ENCODE data around the gene PPP1R1B. TPM values are rescaled to one million over a fixed set of nuclear protein-coding genes. Genes with fewer than 3 reads are reported as not detected.
A peak's percentile ranks its signal among the peaks of the same experiment; 100 is the strongest.

PPP1R1B gene
- total and polyA plus RNA-seq, 2 donors = 5.1 to 17.1 TPM

- no peak for DNase-seq (ENCODE audit: extremely low spot score)
- 47% methylated on average over 15 of the region's 15 CpGs for WGBS
- Histone ChIP-seq H3K36me3 (ENCODE audit: insufficient read depth) (no peaks in the 10 kb centered on the region), H3K4me1 (ENCODE audit: insufficient read depth) (no peaks in the 10 kb centered on the region), H3K27ac (ENCODE audit: low read depth) (no peak within 1 kb of the TSS), H3K4me3 (ENCODE audit: low read depth, low read length) (no peak within 1 kb of the TSS)
These were observed 38.1 kb downstream of the PPP1R1B start, which contains the start of gene TCAP for GRCh38 chr17:39664581-39665561. Gene TCAP, plus strand, starts transcription at chr17:39665349. Its CDS starts 11 bp downstream, at chr17:39665360.

GRCh38 chr17:39665642-39666224, 39.0 kb downstream of the PPP1R1B start:
- DNase-seq (ENCODE audit: extremely low spot score) = no peak

GRCh38 chr17:39666231-39666600, 39.5 kb downstream of the PPP1R1B start:
- H3K36me3 ChIP-seq (ENCODE audit: insufficient read depth) = no peaks in the 10 kb centered on the region
- WGBS = 49% methylated on average over 2 of the region's 2 CpGs
- no peak overlapping the region for H3K27ac ChIP-seq (ENCODE audit: low read depth)
- H3K4me3 ChIP-seq (ENCODE audit: low read depth, low read length) = no peak overlapping the region
- no peaks in the 10 kb centered on the region for H3K4me1 ChIP-seq (ENCODE audit: insufficient read depth)
- no peak for DNase-seq (ENCODE audit: extremely low spot score)

More at GRCh38 chr17:39665642-39666224, 39.0 kb downstream of the PPP1R1B start:
- no peaks in the 10 kb centered on the region for H3K4me1 ChIP-seq (ENCODE audit: insufficient read depth)
- WGBS = 59% methylated on average over 17 of the region's 17 CpGs
- no peak overlapping the region for H3K27ac ChIP-seq (ENCODE audit: low read depth)
- no peak overlapping the region for H3K4me3 ChIP-seq (ENCODE audit: low read depth, low read length)
- no peaks in the 10 kb centered on the region for H3K36me3 ChIP-seq (ENCODE audit: insufficient read depth)

- 58% methylated on average over 11 of the region's 11 CpGs for WGBS
- Histone ChIP-seq H3K4me3 (ENCODE audit: low read depth, low read length) (no peak overlapping the region), H3K36me3 (ENCODE audit: insufficient read depth) (no peaks in the 10 kb centered on the region), H3K27ac (ENCODE audit: low read depth) (no peak overlapping the region), H3K4me1 (ENCODE audit: insufficient read depth) (no peaks in the 10 kb centered on the region)
- no peak for DNase-seq (ENCODE audit: extremely low spot score)
These were observed 40.0 kb downstream of the PPP1R1B start for GRCh38 chr17:39666601-39667261.

GRCh38 chr17:39667262-39667944, 40.7 kb downstream of the PPP1R1B start:
- Histone ChIP-seq H3K4me3 (ENCODE audit: low read depth, low read length) (peak overlapping the region; percentile 8), H3K4me1 (ENCODE audit: insufficient read depth) (no peaks in the 10 kb centered on the region)

GRCh38 chr17:39667945-39668924, 41.5 kb downstream of the PPP1R1B start, which contains the start of gene PNMT:
Gene PNMT, plus strand, starts transcription at chr17:39668453. Its CDS starts 23 bp downstream, at chr17:39668476.
- Histone ChIP-seq H3K4me3 (ENCODE audit: low read depth, low read length) (peak within 1 kb of the TSS; percentile 36), H3K4me1 (ENCODE audit: insufficient read depth) (no peaks in the 10 kb centered on the region), H3K27ac (ENCODE audit: low read depth) (no peak within 1 kb of the TSS), H3K36me3 (ENCODE audit: insufficient read depth) (no peaks in the 10 kb centered on the region)
- DNase-seq (ENCODE audit: extremely low spot score) = no peak
- WGBS = 2% methylated on average over 83 of the region's 85 CpGs

More at GRCh38 chr17:39667262-39667944, 40.7 kb downstream of the PPP1R1B start:
- WGBS = 12% methylated on average over 49 of the region's 49 CpGs
- no peak for DNase-seq (ENCODE audit: extremely low spot score)
- no peak overlapping the region for H3K27ac ChIP-seq (ENCODE audit: low read depth)
- no peaks in the 10 kb centered on the region for H3K36me3 ChIP-seq (ENCODE audit: insufficient read depth)

GRCh38 chr17:39669897-39670735, 43.4 kb downstream of the PPP1R1B start:
- DNase-seq (ENCODE audit: extremely low spot score) = no peak
- no peaks in the 10 kb centered on the region for H3K4me1 ChIP-seq (ENCODE audit: insufficient read depth)
- H3K36me3 ChIP-seq (ENCODE audit: insufficient read depth) = no peaks in the 10 kb centered on the region
- no peak overlapping the region for H3K4me3 ChIP-seq (ENCODE audit: low read depth, low read length)
- H3K27ac ChIP-seq (ENCODE audit: low read depth) = no peak overlapping the region
- WGBS = 85% methylated on average over 23 of the region's 23 CpGs

- H3K27ac ChIP-seq (ENCODE audit: low read depth) = no peak overlapping the region
- no peaks in the 10 kb centered on the region for H3K36me3 ChIP-seq (ENCODE audit: insufficient read depth)
- H3K4me3 ChIP-seq (ENCODE audit: low read depth, low read length) = no peak overlapping the region
- H3K4me1 ChIP-seq (ENCODE audit: insufficient read depth) = no peaks in the 10 kb centered on the region
- WGBS = 55% methylated on average over 4 of the region's 4 CpGs
- no peak for DNase-seq (ENCODE audit: extremely low spot score)
These were observed 44.0 kb downstream of the PPP1R1B start for GRCh38 chr17:39670746-39671145.

GRCh38 chr17:39671651-39672521, 45.1 kb downstream of the PPP1R1B start:
- 53% methylated on average over 19 of the region's 19 CpGs for WGBS
- Histone ChIP-seq H3K27ac (ENCODE audit: low read depth) (no peak overlapping the region), H3K4me1 (ENCODE audit: insufficient read depth) (no peaks in the 10 kb centered on the region), H3K4me3 (ENCODE audit: low read depth, low read length) (no peak overlapping the region), H3K36me3 (ENCODE audit: insufficient read depth) (no peaks in the 10 kb centered on the region)
- DNase-seq (ENCODE audit: extremely low spot score) = no peak

GRCh38 chr17:39672522-39673334, 46.0 kb downstream of the PPP1R1B start:
- Histone ChIP-seq H3K4me3 (ENCODE audit: low read depth, low read length) (no peak overlapping the region), H3K27ac (ENCODE audit: low read depth) (no peak overlapping the region), H3K4me1 (ENCODE audit: insufficient read depth) (no peaks in the 10 kb centered on the region), H3K36me3 (ENCODE audit: insufficient read depth) (no peaks in the 10 kb centered on the region)
- WGBS = 82% methylated on average over 15 of the region's 15 CpGs
- DNase-seq (ENCODE audit: extremely low spot score) = no peak
